Measurements from ENCODE around the gene GSAP. TPM values are rescaled to one million over a fixed set of nuclear protein-coding genes. Genes with fewer than 3 reads are reported as not detected.

The GSAP gene
- total and polyA plus RNA-seq, 2 donors (not counting 1 experiment from before 2014, with no cell fraction given) = 4.4 to 21.5 TPM

GRCh38 chr7:77326131-77326530 lies 90.0 kb downstream of the GSAP start:
- no peak overlapping the region for H3K9ac ChIP-seq (ENCODE audit: insufficient read depth, low read length)
- H3K4me2 ChIP-seq (ENCODE audit: extremely low read depth, insufficient read depth, low read length) = no peak overlapping the region

GRCh38 chr7:77321300-77321699 lies 94.8 kb downstream of the GSAP start:
- H3K4me1 ChIP-seq (ENCODE audit: control insufficient read depth, extremely low read depth, insufficient read depth, low read length) = peaks cover under 1% of the 10 kb centered on the region
- H3K4me2 ChIP-seq (ENCODE audit: extremely low read depth, insufficient read depth, low read length) = no peak overlapping the region
- no peak overlapping the region for H2AFZ ChIP-seq (ENCODE audit: low read length)
- no peaks in the 10 kb centered on the region for H3K9me3 ChIP-seq (ENCODE audit: control insufficient read depth, insufficient read depth, low read depth, low read length)
- H3K9ac ChIP-seq (ENCODE audit: insufficient read depth, low read length) = no peak overlapping the region
- no peaks in the 10 kb centered on the region for H3K27me3 ChIP-seq (ENCODE audit: control insufficient read depth, insufficient read depth, low read length)
- H3K27ac ChIP-seq (ENCODE audit: insufficient read depth, low read length) = no peak overlapping the region
- H4K20me1 ChIP-seq (ENCODE audit: control insufficient read depth, extremely low read depth, insufficient read depth, low read length) = no peaks in the 10 kb centered on the region
- no peaks in the 10 kb centered on the region for H3K79me2 ChIP-seq (ENCODE audit: control insufficient read depth, insufficient read depth, low read length)
- H3K36me3 ChIP-seq (ENCODE audit: control insufficient read depth, insufficient read depth, low read length) = no peaks in the 10 kb centered on the region
- no peak for DNase-seq (ENCODE audit: low read depth in 2 of 2)
- no peak overlapping the region for H3K4me3 ChIP-seq (replicated peaks in 1 of 4; ENCODE audit: control extremely low read depth in 1 of 4, insufficient read depth in 1 of 4, low read depth in 3 of 4, low read length in 4 of 4)
- TF ChIP-seq EZH2 (IDR thresholded peaks at IDR 0.05; ENCODE audit: low read length, missing control alignments) (no peak), CTCF (conservative IDR thresholded peaks at IDR 0.05 in 1 of 2, IDR thresholded peaks at IDR 0.05 in 1 of 2; ENCODE audit: low read depth in 1 of 2, low read length in 2 of 2) (no peak)

More at GRCh38 chr7:77326131-77326530, 90.0 kb downstream of the GSAP start:
- Histone ChIP-seq H2AFZ (ENCODE audit: low read length) (no peak overlapping the region), H3K36me3 (ENCODE audit: control insufficient read depth, insufficient read depth, low read length) (no peaks in the 10 kb centered on the region), H3K4me1 (ENCODE audit: control insufficient read depth, extremely low read depth, insufficient read depth, low read length) (peaks cover 16% of the 10 kb centered on the region), H3K27ac (ENCODE audit: insufficient read depth, low read length) (no peak overlapping the region), H4K20me1 (ENCODE audit: control insufficient read depth, extremely low read depth, insufficient read depth, low read length) (no peaks in the 10 kb centered on the region), H3K9me3 (ENCODE audit: control insufficient read depth, insufficient read depth, low read depth, low read length) (no peaks in the 10 kb centered on the region), H3K79me2 (ENCODE audit: control insufficient read depth, insufficient read depth, low read length) (no peaks in the 10 kb centered on the region), H3K27me3 (ENCODE audit: control insufficient read depth, insufficient read depth, low read length) (no peaks in the 10 kb centered on the region), H3K4me3 (replicated peaks in 1 of 4; ENCODE audit: control extremely low read depth in 1 of 4, insufficient read depth in 1 of 4, low read depth in 3 of 4, low read length in 4 of 4) (no peak overlapping the region)
- no peak for DNase-seq (ENCODE audit: low read depth in 2 of 2)
- TF ChIP-seq EZH2 (IDR thresholded peaks at IDR 0.05; ENCODE audit: low read length, missing control alignments) = no peak
- TF ChIP-seq CTCF (conservative IDR thresholded peaks at IDR 0.05 in 1 of 2, IDR thresholded peaks at IDR 0.05 in 1 of 2; ENCODE audit: low read depth in 1 of 2, low read length in 2 of 2) = no peak

GRCh38 chr7:77320714-77321113 lies 95.4 kb downstream of the GSAP start:
- Histone ChIP-seq H3K4me2 (ENCODE audit: extremely low read depth, insufficient read depth, low read length) (no peak overlapping the region), H3K27ac (ENCODE audit: insufficient read depth, low read length) (no peak overlapping the region), H3K4me1 (ENCODE audit: control insufficient read depth, extremely low read depth, insufficient read depth, low read length) (peaks cover 2% of the 10 kb centered on the region), H3K79me2 (ENCODE audit: control insufficient read depth, insufficient read depth, low read length) (no peaks in the 10 kb centered on the region), H3K27me3 (ENCODE audit: control insufficient read depth, insufficient read depth, low read length) (no peaks in the 10 kb centered on the region), H3K9ac (ENCODE audit: insufficient read depth, low read length) (no peak overlapping the region), H3K36me3 (ENCODE audit: control insufficient read depth, insufficient read depth, low read length) (no peaks in the 10 kb centered on the region), H2AFZ (ENCODE audit: low read length) (no peak overlapping the region), H3K4me3 (replicated peaks in 1 of 4; ENCODE audit: control extremely low read depth in 1 of 4, insufficient read depth in 1 of 4, low read depth in 3 of 4, low read length in 4 of 4) (no peak overlapping the region), H3K9me3 (ENCODE audit: control insufficient read depth, insufficient read depth, low read depth, low read length) (no peaks in the 10 kb centered on the region), H4K20me1 (ENCODE audit: control insufficient read depth, extremely low read depth, insufficient read depth, low read length) (no peaks in the 10 kb centered on the region)
- no peak for DNase-seq (ENCODE audit: low read depth in 2 of 2)
- TF ChIP-seq EZH2 (IDR thresholded peaks at IDR 0.05; ENCODE audit: low read length, missing control alignments) = no peak
- TF ChIP-seq CTCF (conservative IDR thresholded peaks at IDR 0.05 in 1 of 2, IDR thresholded peaks at IDR 0.05 in 1 of 2; ENCODE audit: low read depth in 1 of 2, low read length in 2 of 2) = no peak

Measured in fibroblast of lung (primary cell).